ENCODE results near the gene ACOT13. TPM values are rescaled to one million over a fixed set of nuclear protein-coding genes. Genes with fewer than 3 reads are reported as not detected.
"Not testable (repeated sequence)": the region's sequence is repeated elsewhere in the genome, so short reads cannot be mapped to it uniquely, and the experiment has no call there.

Gene ACOT13
- total RNA-seq, 1 donor from 2014 or later = 22.1 TPM

DNA sequence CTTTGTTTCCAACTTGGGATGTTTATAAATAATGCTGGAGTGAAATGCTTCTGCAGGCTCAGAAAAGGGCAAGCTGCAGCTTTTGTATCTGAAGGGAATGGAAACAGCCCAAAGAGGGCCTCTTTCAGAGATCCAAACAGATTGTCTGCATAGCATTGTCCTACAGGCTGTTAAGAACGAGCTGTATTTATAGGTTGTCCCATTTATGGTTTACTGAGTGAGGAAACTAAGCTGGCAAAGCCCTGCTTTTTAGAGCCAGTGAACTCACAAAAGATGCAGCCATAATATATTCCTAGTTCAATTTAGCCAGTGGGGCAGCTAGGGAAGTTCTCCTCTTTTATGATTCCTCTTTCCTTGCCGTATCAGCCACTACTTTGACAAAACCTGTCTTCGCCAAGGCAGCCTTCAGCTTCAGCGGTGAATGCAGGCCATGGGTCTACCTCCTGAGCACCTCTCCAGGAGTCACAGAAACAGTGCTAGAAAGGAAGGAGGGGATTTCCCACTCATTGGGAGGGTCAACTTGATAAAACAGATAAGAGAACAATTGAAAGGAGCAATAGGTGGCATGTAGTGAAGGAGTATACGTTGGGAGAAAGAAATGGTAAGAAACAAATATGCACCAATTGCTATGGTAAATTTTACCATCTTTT, 35.9 kb upstream of the ACOT13 start:
- Mint-ChIP-seq H3K27me3 (ENCODE audit: unreplicated experiment) (no peaks in the 10 kb centered on the region), H3K4me1 (ENCODE audit: unreplicated experiment) (peaks cover 3% of the 10 kb centered on the region), H3K4me3 (ENCODE audit: unreplicated experiment) (no peak overlapping the region), H3K9me3 (ENCODE audit: unreplicated experiment) (no peaks in the 10 kb centered on the region), H3K36me3 (ENCODE audit: low read depth, unreplicated experiment) (no peaks in the 10 kb centered on the region), H3K27ac (ENCODE audit: unreplicated experiment) (no peak overlapping the region)
- no peak for TF ChIP-seq CTCF (IDR thresholded peaks at IDR 0.05; ENCODE audit: unreplicated experiment)
- no peak for DNase-seq (ENCODE audit: low spot score)

- Mint-ChIP-seq H3K4me1 (ENCODE audit: unreplicated experiment) (peaks cover 3% of the 10 kb centered on the region), H3K27ac (ENCODE audit: unreplicated experiment) (no peak overlapping the region), H3K36me3 (ENCODE audit: low read depth, unreplicated experiment) (no peaks in the 10 kb centered on the region), H3K4me3 (ENCODE audit: unreplicated experiment) (no peak overlapping the region), H3K9me3 (ENCODE audit: unreplicated experiment) (no peaks in the 10 kb centered on the region), H3K27me3 (ENCODE audit: unreplicated experiment) (no peaks in the 10 kb centered on the region)
- no peak for DNase-seq (ENCODE audit: low spot score)
- no peak for TF ChIP-seq CTCF (IDR thresholded peaks at IDR 0.05; ENCODE audit: unreplicated experiment)
Observed at GRCh38 chr6:24631671-24632070, 35.2 kb upstream of the ACOT13 start.

DNA sequence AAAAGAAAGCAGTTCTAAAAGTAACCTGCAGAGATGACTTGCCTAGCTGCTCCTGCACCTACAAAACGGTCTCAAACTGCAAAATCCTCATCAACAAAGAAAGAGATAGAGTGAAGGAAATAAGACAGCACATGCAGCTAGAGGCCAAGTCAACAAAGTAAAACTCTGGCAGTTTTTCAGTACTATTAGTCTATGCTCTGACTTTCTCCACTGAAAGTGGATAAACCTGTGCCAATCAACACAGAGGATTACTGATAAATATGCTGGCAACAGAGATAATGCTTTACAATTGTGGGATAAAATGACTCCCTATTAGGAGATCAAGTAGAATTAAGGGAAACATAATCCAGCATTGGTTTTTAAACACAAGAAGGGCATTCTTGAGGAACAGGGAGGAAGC, 34.3 kb upstream of the ACOT13 start:
- H3K9me3 Mint-ChIP-seq (ENCODE audit: unreplicated experiment) = no peaks in the 10 kb centered on the region
- H3K27ac Mint-ChIP-seq (ENCODE audit: unreplicated experiment) = no peak overlapping the region
- no peak overlapping the region for H3K4me3 Mint-ChIP-seq (ENCODE audit: unreplicated experiment)
- H3K4me1 Mint-ChIP-seq (ENCODE audit: unreplicated experiment) = peaks cover 3% of the 10 kb centered on the region
- no peak for DNase-seq (ENCODE audit: low spot score)
- TF ChIP-seq CTCF (IDR thresholded peaks at IDR 0.05; ENCODE audit: unreplicated experiment) = no peak
- H3K27me3 Mint-ChIP-seq (ENCODE audit: unreplicated experiment) = no peaks in the 10 kb centered on the region
- H3K36me3 Mint-ChIP-seq (ENCODE audit: low read depth, unreplicated experiment) = no peaks in the 10 kb centered on the region

- DNase-seq (ENCODE audit: low spot score) = no peak
- H3K27me3 Mint-ChIP-seq (ENCODE audit: unreplicated experiment) = no peaks in the 10 kb centered on the region
- H3K4me3 Mint-ChIP-seq (ENCODE audit: unreplicated experiment) = no peak overlapping the region
- TF ChIP-seq CTCF (IDR thresholded peaks at IDR 0.05; ENCODE audit: unreplicated experiment) = no peak
- peaks cover 4% of the 10 kb centered on the region for H3K9me3 Mint-ChIP-seq (ENCODE audit: unreplicated experiment)
- no peaks in the 10 kb centered on the region for H3K4me1 Mint-ChIP-seq (ENCODE audit: unreplicated experiment)
- no peaks in the 10 kb centered on the region for H3K36me3 Mint-ChIP-seq (ENCODE audit: low read depth, unreplicated experiment)
- no peak overlapping the region for H3K27ac Mint-ChIP-seq (ENCODE audit: unreplicated experiment)
Observed at GRCh38 chr6:24636681-24637080, 30.2 kb upstream of the ACOT13 start.

GRCh38 chr6:24640166-24640565, 26.7 kb upstream of the ACOT13 start:
- H3K4me1 Mint-ChIP-seq (ENCODE audit: unreplicated experiment) = peaks cover under 1% of the 10 kb centered on the region
- no peak overlapping the region for H3K4me3 Mint-ChIP-seq (ENCODE audit: unreplicated experiment)
- DNase-seq (ENCODE audit: low spot score) = no peak
- H3K27ac Mint-ChIP-seq (ENCODE audit: unreplicated experiment) = no peak overlapping the region
- no peak for TF ChIP-seq CTCF (IDR thresholded peaks at IDR 0.05; ENCODE audit: unreplicated experiment)
- H3K36me3 Mint-ChIP-seq (ENCODE audit: low read depth, unreplicated experiment) = no peaks in the 10 kb centered on the region
- H3K9me3 Mint-ChIP-seq (ENCODE audit: unreplicated experiment) = peaks cover 4% of the 10 kb centered on the region
- H3K27me3 Mint-ChIP-seq (ENCODE audit: unreplicated experiment) = no peaks in the 10 kb centered on the region

- H3K27ac Mint-ChIP-seq (ENCODE audit: unreplicated experiment) = not testable (repeated sequence)
Observed at GRCh38 chr6:24640631-24641030, 26.2 kb upstream of the ACOT13 start.

More at GRCh38 chr6:24640631-24641030, 26.2 kb upstream of the ACOT13 start:
- not testable (repeated sequence) for H3K36me3 Mint-ChIP-seq (ENCODE audit: low read depth, unreplicated experiment); H3K4me1 Mint-ChIP-seq (ENCODE audit: unreplicated experiment); H3K27me3 Mint-ChIP-seq (ENCODE audit: unreplicated experiment); DNase-seq (ENCODE audit: low spot score); H3K4me3 Mint-ChIP-seq (ENCODE audit: unreplicated experiment); H3K9me3 Mint-ChIP-seq (ENCODE audit: unreplicated experiment)

All from endothelial cell (in vitro differentiated cells).